ENCODE results near the gene COL8A2.

COL8A2 gene

GRCh38 chr1:36166938-36167905 lies 42.2 kb upstream of the COL8A2 start:
- H3K4me3 ChIP-seq (ENCODE audit: low read length): no peak overlapping the region
- no peak for DNase-seq (ENCODE audit: low read depth)
- TF ChIP-seq CTCF (conservative IDR thresholded peaks at IDR 0.05; ENCODE audit: low read depth, low read length): no peak

- no peak overlapping the region for H3K4me3 ChIP-seq (ENCODE audit: low read length)
- TF ChIP-seq CTCF (conservative IDR thresholded peaks at IDR 0.05; ENCODE audit: low read depth, low read length): no peak
- no peak for DNase-seq (ENCODE audit: low read depth)
Measured at GRCh38 chr1:36166136-36166535, 41.1 kb upstream of the COL8A2 start.

- DNase-seq (ENCODE audit: low read depth): no peak
- H3K4me3 ChIP-seq (ENCODE audit: low read length): no peak overlapping the region
- TF ChIP-seq CTCF (conservative IDR thresholded peaks at IDR 0.05; ENCODE audit: low read depth, low read length): no peak
Measured at GRCh38 chr1:36165145-36165544, 40.1 kb upstream of the COL8A2 start.

GRCh38 chr1:36164361-36164760 lies 39.3 kb upstream of the COL8A2 start:
- H3K4me3 ChIP-seq (ENCODE audit: low read length): no peak overlapping the region
- TF ChIP-seq CTCF (conservative IDR thresholded peaks at IDR 0.05; ENCODE audit: low read depth, low read length): no peak
- no peak for DNase-seq (ENCODE audit: low read depth)

- H3K4me3 ChIP-seq (ENCODE audit: low read length): no peak overlapping the region
- TF ChIP-seq CTCF (conservative IDR thresholded peaks at IDR 0.05; ENCODE audit: low read depth, low read length): no peak
- no peak for DNase-seq (ENCODE audit: low read depth)
Measured at GRCh38 chr1:36163426-36163825, 38.4 kb upstream of the COL8A2 start.

GRCh38 chr1:36162680-36163239 lies 37.7 kb upstream of the COL8A2 start:
- DNase-seq (ENCODE audit: low read depth): no peak
- no peak for TF ChIP-seq CTCF (conservative IDR thresholded peaks at IDR 0.05; ENCODE audit: low read depth, low read length)
- H3K4me3 ChIP-seq (ENCODE audit: low read length): no peak overlapping the region

Data from retinal pigment epithelial cell (primary cell).